NOMO-1 (cell line): Measurements from ENCODE around the gene PPP1R3E.
"Not testable (repeated sequence)": the region's sequence is repeated elsewhere in the genome, so short reads cannot be mapped to it uniquely, and the experiment has no call there.

Source experiments
- DNase-seq, 2 experiments: peaks; one replicate each; lab custom pipeline; 2025; ENCODE audit not compliant: unreplicated experiment in 2 of 2; lab: John Stamatoyannopoulos, UW

PPP1R3E gene

DNA sequence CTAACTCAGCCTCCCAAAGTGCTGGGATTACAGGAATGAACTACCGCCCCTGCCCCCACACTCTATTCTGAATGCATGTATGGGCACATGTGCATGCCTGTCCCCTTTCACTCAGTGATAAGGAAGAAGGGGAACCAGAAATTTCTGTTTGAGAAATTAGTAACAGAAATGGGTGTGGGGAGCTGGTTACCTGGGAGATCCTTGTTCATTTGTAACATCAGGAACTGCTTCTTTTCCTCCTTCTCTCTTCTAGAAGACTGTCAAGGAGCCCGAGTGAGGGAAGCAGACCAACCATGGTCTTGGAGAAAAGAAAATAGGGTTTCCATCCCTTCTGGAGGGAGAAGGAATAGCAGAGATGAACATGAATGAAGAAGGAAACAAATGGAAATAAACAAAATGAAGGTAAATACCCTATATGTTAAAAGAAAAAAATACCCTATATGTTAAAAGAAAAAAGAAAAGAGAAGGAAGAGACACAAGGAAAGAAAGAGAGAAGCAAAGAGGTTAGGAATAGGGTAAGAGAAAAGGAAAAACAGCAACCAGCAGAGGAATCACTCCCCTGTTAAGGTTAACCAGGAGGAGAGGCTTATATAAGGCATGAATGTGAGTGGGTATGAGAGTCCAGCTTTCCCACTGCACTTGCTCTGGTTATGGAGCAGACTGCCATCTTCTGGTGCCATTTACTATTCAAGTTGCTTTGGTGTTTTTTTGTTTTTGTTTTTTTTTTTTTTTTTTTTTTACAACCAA is 3.3 kb downstream of the PPP1R3E start:
- peak in 1 of 2 experiments; percentile 13 for DNase-seq

DNA sequence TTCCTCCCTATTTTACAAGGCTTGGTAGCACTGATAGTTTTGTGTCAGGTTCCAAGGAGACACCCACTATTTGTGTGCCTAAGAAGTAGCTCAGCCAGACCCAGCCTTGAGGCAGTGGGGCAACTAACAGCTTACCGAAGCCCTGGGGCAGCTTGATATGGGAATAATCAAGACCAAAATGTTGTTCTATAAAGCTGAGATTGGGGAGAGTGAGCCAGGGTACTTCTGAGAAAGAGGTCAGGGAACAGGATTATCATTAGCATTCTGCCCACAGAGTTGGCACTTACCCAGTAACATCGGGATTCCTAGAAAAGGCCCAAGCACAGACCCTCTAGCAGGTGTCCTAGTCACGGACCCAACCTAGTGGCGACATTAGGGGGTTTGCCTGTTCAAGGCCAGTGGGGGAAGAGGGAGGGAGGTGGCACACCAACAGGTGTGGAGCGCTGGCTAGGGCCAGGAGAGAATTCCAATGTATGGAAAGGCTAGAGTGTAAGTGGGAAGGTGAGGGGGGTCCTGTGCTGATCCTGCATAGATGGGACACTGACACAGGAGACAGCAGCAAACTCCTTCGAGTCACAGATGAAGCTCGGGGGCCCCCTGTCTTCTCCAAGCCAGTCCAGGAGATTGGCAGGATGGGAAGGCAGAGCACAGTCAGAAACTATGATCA is 4.9 kb downstream of the PPP1R3E start:
- DNase-seq: no peak

DNA sequence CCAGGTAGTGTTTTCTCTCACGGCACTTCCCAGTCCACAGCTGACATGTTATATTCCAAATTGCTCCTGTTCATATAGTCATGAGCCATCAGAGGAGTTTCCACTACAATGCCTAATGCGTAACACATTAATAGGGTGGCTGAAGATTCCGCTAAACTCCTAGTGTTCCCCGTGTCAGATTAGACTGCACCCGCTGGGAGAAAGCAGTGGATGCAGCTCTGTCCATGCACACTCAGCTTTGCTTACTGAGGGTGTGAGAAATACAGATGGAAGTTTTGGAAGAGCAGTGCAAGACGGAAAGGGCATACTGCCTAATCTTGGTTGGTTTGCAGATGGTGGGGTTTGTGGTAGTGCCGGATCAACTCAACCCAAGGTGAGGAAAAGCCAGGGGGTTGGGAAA is 5.6 kb downstream of the PPP1R3E start:
- no peak for DNase-seq

DNA sequence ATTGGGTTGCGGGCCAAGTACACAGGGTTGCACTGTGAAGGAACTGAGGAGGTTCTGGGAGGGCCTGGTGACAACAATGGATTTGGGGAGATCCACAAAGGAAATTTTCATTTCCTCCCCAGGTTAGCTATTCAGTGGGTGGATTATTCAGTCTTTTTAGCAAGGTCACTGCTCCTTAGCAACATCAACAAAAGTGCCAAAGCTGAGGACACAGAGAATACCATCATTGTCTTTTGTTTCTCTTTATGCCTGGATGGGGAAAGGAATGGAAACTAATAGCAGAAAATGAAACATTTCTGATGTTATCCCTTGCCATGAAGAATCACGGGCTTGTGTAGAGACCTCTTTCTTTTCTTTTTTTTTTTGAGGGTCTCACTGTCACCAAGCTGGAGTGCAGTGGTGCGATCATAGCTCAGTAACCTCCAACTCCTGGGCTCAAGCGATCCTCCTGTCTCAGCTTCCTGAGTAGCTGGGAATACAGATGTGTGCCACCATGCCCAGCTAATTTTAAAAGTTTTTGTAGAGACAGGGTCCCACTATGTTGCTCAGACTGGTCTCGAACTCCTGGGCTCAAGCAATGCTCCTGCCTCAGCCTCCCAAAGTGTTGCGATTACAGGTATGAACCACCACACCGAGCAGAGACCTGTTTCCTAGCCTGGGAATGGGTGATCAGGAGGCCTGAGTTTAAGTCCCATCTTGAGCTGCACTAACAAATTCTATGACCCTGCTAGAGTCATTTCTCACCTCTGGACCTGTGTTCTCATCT is 6.5 kb downstream of the PPP1R3E start:
- DNase-seq: no peak

DNA sequence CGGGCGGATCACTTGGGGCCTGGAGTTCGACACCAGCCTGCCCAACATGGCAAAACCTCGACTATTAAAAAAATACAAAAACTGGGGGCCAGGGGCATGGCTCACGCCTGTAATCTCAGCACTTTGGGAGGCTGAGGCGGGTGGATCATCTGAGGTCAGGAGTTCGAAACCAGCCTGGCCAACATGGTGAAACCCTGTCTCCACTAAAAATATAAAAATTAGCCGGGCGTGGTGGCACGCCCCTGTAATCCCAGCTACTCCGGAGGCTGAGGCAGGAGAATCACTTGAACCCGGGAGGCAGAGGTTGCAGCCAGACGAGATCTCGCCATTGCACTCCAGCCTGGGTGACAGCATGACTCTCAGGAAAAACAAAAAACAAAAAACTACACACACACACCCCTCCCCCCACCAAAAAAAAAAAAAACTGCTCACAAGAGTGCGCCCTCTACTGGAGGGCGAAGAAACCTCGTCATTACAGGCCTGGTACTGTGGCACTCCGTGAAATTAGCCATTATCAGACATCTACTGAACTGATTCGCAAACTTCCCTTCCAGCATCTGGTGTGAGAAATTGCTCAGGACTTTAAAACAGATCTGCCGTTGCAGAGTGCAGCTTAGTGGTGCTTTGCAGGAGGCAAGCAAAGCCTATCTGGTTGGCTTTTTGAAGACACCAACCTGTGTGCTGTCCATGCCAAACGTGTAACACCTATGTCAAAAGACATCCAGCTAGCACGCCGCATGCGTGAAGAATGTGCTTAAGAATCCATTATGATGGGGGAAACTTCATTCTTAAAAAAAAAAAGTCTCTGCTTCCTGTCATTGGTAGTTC is 7.7 kb downstream of the PPP1R3E start:
- DNase-seq: peak; percentile 46 to 59

DNA sequence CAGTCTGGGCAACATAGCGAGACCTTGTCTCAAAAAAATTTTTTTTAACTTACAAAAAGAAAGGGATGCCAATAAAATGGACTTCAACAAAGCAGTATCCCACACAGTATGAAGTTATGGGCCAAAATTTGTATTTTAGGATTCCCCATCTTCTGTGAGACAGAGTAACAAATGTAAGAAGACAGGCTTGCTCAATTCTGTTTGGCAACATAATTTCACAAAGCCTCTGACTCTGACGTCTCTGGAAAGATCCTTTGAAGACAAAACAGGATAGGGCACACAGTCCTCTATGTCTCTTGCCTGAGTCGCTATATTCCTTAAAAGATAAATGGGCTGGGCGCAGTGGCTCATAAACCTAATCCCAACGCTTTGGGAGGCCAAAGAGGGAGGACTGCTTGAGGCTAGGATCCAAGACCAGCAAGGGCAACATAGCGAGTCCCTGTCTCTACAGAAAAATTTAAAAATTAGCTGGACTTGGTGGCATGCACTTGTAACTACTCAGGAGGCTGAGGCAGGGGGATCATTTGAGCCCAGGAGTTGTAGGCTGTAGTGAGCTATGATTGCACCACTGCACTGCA is 15.7 kb downstream of the PPP1R3E start:
- peak in 1 of 2 experiments; percentile 40 for DNase-seq

DNA sequence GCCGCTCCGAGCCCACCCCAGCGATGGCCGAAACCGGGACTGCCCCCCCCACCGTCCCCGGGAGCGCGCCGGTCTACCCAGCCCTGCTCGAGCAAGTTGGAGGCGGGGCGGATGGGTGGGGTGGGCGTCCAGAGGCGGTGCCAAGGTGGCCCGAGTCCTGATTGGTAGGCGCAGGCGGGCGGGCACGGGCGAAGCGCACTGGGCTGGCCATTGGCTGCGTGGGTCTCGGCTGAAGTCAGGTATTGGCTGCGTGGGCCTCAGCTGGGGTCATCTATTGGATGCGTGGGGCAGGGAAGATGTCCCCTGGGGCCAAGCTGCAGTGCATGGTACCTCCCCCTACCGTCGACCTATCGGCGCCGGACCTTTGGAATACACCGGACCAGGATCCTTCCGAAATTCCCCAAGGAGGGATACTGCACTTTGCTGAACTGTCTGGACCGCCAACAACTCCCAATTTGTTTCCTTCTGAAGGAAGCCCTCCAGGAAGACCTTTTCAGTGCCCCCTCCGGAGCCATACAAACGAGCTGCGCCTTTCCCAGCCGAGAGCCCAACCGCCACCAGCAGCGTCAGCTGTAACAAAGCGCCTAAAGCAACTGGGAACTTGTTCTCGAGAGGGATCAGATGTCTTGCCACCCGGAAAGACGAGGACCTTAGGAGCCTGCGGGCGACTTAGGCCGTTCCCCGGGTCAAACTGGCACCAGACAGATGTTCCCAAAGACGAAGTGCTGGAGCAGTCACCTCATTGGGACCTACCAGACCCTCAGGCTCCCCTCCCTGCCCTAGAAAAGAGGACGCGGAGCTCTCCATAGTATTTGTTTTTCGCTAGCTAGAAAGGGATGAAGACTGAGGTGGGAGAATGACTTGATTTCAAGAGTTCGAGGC is 16.4 kb downstream of the PPP1R3E start, which contains the start of gene HOMEZ:
TSS of gene HOMEZ (minus strand) at position 113 of the 882 bp plus-strand sequence. CDS start 180 bp downstream, outside the sequence.
- DNase-seq: peak; percentile 97 to 99

DNA sequence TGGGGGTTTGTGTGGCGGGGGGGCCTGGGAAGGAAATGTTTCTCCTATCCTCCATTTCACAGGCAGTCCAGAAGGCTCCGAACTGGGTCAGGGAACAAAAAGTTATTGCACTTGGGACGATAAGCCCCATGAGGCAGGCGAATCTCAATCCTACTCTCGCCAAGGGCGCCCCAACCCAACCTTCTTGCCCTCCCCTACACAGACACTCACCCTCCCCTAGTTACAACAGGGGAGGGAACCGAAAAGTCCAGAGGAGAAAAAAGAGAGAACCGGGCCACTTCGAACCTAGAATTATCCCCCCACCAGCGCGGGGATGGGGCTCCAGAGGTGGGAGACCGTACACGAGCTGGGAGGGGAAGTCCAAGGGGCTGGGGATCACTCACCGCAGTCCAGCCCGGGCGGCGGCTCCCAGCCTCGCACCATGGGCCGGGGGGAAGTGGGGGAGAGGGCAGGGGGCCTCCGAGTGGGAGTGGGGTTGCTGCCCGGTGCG is 17.1 kb downstream of the PPP1R3E start:
- peak; percentile 23 to 46 for DNase-seq

DNA sequence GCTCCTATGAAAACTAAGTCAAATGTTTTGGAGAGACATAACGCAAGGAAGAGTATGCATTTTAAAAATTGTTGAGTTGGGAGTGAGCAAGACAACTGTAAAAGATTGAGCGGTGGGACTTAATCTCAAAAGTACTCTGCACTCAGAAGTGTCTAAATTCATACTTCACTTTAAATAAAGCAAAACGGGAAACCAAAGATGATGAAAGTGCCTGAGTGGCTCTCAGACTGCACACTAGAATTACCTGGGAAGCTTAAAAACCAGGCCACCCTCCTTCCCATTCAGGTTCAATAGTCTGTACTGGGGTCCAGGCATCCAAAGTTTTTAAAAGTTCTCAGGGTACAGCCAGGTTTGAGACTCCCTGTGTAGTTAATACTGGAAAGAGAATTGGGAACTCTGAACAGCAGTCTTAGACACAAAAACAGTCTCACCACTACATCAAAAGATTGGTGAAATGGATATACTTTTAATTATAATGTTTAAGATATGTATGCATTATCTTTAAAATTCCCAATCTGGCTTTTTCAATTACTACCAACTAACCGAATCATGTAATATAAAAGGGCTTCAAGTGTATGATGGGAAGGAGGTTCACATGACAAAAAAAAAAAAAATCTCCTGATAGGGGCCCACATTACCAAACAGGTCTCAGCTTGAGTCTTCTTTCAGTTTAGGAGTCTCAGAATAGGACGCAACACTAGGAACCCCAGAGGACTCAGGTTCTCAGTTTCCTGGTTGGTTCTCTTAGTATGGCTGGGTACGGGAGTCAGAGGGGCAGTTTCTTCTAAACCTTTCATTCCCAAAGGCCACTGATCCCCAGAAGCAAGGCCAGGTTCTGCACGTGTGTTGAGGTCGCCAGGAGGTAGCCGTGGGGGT is 17.8 kb downstream of the PPP1R3E start:
- peak in 1 of 2 experiments; percentile 37 for DNase-seq

DNA sequence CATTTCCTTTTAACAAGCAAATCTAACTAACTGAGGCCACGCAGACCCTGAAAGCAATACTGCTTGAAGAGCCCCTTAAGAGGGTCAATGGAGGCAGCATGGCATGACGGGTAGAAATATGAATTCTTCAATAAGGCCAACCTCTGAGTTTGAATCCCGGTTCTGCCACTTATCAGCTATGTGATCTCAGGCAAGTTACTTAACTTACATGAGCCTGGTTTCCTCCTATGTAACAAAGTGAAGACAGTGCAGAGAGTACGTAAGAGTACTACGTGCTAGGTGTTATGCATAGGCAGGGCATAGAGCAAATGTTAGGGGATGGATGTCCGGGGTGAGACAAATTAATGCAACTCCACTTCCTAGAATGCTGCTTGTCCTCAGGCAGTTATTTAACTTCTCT is 21.4 kb downstream of the PPP1R3E start:
- DNase-seq: no peak

DNA sequence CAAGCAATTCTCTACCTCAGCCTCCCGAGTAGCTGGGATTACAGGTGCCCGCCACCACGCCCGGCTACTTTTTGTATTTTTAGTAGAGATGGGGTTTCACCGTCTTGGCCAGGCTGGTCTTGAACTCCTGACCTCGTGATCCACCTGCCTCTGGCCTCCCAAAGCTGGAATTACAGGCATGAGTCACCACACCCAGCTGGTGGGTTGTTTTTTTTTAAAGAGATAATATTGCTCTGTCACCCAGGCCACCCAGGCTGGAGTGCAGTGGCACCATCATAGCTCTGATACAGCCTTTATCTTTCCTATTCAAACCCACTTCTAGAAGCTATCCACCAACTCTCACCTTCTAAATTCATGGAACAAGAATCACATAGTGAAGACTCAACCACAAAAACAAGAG is 24.7 kb downstream of the PPP1R3E start:
- DNase-seq: not testable (repeated sequence)

DNA sequence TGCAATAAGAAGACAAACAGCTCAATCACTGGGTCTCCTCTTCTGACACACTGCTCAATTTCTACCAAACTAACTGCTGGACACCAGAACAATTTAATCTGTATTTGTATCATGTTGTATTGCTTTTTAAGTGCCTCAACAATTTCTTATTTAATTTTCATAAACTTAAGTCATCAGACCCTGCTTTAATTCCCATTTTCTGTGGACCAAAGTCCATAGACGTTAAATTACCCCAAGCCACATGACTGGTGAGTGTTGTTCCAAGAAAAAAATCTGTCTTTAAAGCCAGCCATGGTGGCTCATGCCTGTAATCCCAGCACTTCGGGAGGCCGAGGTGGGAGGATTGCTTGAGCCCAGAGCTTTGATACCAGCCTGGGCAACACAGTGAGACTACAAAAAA is 25.5 kb downstream of the PPP1R3E start:
- no peak for DNase-seq

DNA sequence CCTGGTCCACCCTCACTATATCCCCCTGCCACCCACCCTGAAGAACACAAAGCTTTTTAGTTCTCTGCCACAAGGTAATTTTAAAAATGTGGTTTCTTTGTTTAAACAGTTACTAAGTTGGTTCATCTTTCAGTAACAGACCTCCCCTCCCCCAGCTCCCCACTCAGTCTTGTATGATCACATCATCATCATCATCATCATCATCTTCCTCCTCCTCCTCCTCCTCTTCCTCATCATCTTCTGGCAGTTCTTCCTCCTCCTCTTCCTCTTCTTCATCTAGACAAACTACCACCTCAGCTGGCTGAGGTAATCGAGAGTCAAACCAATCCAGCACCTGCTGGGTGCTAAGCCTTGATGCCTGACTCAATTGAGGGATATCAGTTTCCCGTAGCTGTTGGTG is 27.2 kb downstream of the PPP1R3E start:
- DNase-seq: no peak

DNA sequence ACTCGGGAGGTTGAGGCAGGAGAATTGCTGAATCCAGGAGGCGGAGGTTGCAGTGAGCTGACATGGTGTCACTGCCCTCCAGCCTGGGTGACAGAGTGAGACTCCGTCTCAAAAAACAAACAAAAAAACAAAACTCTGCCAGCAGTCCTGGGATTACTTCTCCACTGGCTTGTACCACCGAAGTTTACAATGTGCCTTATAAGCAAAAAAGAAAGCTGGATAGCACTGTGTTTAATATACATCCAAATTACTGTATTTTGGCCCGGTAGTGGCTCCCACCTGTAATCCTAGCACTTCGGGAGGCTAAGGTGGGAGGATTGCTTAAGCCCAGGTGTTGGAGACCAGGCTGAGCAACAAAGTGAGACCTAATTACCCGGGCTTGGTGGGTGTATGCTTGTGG is 33.5 kb downstream of the PPP1R3E start:
- DNase-seq: no peak

DNA sequence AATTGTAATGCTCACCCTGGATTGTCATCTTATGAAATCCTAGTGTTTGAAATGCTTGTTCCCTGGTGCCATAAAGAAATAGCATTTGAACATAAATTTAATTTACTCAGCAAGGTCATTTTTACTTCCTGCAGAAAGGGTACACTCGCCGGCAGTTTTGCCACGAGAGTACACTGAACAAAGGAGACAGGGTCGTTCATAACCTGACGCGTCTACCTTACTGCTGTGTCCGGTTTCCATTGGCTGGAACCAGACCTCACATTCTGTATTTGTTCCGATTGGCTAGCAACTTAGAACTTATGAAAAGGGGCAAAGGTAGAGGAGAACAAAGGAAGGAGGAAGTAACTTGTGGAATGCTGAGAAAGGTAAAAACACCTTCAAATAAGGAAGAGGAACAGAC is 41.8 kb downstream of the PPP1R3E start:
- DNase-seq: not testable (repeated sequence)

DNA sequence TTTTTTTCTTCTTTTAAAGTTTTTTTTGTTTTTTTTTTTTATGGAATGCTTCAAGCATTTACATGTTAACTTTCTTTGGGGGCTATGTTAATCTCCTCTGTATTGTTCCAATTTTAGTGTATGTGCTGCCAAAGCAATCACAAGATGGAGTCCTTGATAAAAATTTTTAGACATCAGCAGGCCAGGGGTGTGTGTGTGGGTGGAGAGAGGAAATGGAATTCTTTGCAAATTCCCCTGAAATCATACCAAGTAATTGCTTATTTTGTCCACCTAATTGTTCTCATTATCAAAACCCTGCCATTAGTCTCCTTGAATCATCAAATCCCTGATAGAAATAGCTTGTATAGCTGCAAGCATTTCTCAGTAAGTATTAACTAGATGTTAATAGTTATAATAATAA is 43.2 kb downstream of the PPP1R3E start:
- DNase-seq: no peak

DNA sequence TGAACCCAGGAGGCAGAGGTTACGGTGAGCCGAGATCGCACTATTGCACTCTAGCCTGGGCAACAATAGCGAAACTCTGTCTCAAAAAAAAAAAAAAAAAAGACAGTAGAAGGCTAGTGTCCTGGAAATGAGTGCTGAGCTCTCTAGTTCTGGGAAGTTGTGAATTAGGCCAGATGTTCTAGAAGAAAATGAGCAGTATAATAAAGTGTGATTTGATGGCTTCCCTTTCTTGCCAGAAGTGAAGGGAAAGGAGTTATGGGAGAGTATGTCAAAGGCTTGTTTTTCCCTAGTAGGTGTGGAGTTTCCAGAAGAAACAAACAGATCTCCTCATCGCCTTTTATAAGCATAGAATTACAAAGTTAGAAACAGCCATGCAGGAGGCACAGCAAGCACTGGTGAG is 44.4 kb downstream of the PPP1R3E start:
- DNase-seq: no peak
